ENCODE results near the gene DAPP1. TPM values are rescaled to one million over a fixed set of nuclear protein-coding genes. Genes with fewer than 3 reads are reported as not detected.
"Not testable (repeated sequence)": the region's sequence is repeated elsewhere in the genome, so short reads cannot be mapped to it uniquely, and the experiment has no call there.

The DAPP1 gene
- 0.07 TPM in 1 of 3 replicates, not detected in the others for total RNA-seq (2021)
- Bru-seq, nascent RNA = percentile 4 among the genes with signal in this experiment
- long read RNA-seq, experiment 1 = 0 reads
- long read RNA-seq, experiment 2 = 0 reads
- long read RNA-seq, experiment 3 = 0 reads

GRCh38 chr4:99816545-99817308 lies at the start of gene DAPP1:
Gene DAPP1, plus strand, starts transcription at chr4:99816827. Its CDS starts 87 bp downstream, at chr4:99816914.
- ChIA-PET POLR2A (no interaction called here), CTCF (no interaction called here)
- DNase-seq (ENCODE audit: low spot score) (no peak), ATAC-seq (peak; percentile 32; the same call in 1 of the 2 replicates)
- TF ChIP-seq ZNF416 (CRISPR knock-in tag; IDR thresholded peaks at IDR 0.05) (no peak), FOXP4 (CRISPR knock-in tag; IDR thresholded peaks at IDR 0.05) (no peak), STAT6 (CRISPR knock-in tag; conservative IDR thresholded peaks at IDR 0.05; ENCODE audit: low read depth) (no peak), E2F5 (CRISPR knock-in tag; IDR thresholded peaks at IDR 0.05) (no peak), RORB (CRISPR knock-in tag; IDR thresholded peaks at IDR 0.05) (no peak), IRF2 (CRISPR knock-in tag; IDR thresholded peaks at IDR 0.05; ENCODE audit: borderline replicate concordance, low read depth) (no peak), CREM (CRISPR knock-in tag; IDR thresholded peaks at IDR 0.05) (no peak), NR3C1 (CRISPR knock-in tag; conservative IDR thresholded peaks at IDR 0.05; ENCODE audit: low read depth) (no peak)
- TF ChIP-seq, protein P1, sequence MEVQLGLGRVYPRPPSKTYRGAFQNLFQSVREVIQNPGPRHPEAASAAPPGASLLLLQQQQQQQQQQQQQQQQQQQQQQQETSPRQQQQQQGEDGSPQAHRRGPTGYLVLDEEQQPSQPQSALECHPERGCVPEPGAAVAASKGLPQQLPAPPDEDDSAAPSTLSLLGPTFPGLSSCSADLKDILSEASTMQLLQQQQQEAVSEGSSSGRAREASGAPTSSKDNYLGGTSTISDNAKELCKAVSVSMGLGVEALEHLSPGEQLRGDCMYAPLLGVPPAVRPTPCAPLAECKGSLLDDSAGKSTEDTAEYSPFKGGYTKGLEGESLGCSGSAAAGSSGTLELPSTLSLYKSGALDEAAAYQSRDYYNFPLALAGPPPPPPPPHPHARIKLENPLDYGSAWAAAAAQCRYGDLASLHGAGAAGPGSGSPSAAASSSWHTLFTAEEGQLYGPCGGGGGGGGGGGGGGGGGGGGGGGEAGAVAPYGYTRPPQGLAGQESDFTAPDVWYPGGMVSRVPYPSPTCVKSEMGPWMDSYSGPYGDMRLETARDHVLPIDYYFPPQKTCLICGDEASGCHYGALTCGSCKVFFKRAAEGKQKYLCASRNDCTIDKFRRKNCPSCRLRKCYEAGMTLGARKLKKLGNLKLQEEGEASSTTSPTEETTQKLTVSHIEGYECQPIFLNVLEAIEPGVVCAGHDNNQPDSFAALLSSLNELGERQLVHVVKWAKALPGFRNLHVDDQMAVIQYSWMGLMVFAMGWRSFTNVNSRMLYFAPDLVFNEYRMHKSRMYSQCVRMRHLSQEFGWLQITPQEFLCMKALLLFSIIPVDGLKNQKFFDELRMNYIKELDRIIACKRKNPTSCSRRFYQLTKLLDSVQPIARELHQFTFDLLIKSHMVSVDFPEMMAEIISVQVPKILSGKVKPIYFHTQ (CRISPR knock-in tag; IDR thresholded peaks at IDR 0.05) = no peak
- TF ChIP-seq, protein P2, sequence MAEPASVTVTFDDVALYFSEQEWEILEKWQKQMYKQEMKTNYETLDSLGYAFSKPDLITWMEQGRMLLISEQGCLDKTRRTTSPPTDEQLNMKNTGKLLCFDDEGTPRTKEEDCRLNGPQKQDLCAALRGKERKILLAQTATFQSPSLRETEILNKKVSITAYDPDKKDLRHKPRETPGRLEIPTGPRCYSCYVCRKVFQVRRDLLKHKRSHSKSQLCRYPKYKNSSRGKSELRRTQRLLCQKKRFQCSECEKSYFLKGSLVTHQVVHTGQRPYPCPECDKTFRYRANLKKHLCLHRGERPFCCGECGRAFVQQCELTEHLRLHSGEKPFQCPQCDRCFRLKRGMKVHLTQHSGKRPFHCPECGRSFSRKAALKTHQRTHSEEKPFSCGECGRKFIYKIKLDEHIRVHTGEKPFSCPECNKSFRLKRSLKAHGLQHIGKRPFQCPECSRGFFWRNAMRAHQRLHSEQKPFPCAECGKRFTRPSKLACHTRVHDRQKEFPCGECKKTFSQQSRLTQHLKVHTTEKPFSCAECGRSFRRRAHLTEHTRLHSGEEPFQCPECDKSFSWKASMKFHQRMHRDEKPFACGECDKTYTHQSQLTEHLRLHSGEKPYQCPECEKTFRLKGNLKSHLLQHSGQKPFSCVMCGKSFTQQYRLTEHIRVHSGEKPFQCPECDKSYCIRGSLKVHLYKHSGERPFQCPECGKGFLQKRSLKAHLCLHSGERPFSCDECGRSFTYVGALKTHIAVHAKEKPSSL (CRISPR knock-in tag; conservative IDR thresholded peaks at IDR 0.05) = no peak
- H3K9me3 Mint-ChIP-seq = no peaks in the 10 kb centered on the region
- H3K27me3 Mint-ChIP-seq (ENCODE audit: low read depth) = no peaks in the 10 kb centered on the region
- H3K4me3 Mint-ChIP-seq = no peak within 1 kb of the TSS
- H3K36me3 Mint-ChIP-seq = no peaks in the 10 kb centered on the region
- H3K4me1 Mint-ChIP-seq = peaks cover 10% of the 10 kb centered on the region
- no peak within 1 kb of the TSS for H3K27ac Mint-ChIP-seq

DNA sequence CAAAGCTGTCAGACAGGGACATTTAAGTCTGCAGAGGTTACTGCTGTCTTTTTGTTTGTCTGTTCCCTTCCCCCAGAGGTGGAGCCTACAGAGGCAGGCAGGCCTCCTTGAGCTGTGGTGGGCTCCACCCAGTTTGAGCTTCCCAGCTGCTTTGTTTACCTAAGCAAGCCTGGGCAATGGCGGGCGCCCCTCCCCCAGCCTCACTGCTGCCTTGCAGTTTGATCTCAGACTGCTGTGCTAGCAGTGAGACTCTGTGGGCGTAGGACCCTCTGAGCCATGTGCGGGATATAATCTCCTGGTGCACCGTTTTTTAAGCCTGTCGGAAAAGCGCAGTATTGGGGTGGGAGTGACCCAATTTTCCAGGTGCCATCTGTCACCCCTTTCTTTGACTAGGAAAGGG lies 45.8 kb upstream of the DAPP1 start:
- H3K27ac Mint-ChIP-seq; DNase-seq (ENCODE audit: low spot score); H3K4me3 Mint-ChIP-seq; ATAC-seq; CTCF ChIA-PET; H3K27me3 Mint-ChIP-seq (ENCODE audit: low read depth); H3K4me1 Mint-ChIP-seq; POLR2A ChIA-PET: not testable (repeated sequence)
- H3K36me3 Mint-ChIP-seq = peaks cover 18% of the 10 kb centered on the region
- H3K9me3 Mint-ChIP-seq = peaks cover 47% of the 10 kb centered on the region
